GM10847 (cell line): Measurements from ENCODE around the gene LAX1.

Experiments
- POLR2A ChIP-seq: IDR thresholded peaks from 2 replicates; pipeline ENCODE4 v1.6.1; 2011; ENCODE audit not compliant: insufficient read length; ENCODE audit errors: extremely low read depth

LAX1 gene

DNA sequence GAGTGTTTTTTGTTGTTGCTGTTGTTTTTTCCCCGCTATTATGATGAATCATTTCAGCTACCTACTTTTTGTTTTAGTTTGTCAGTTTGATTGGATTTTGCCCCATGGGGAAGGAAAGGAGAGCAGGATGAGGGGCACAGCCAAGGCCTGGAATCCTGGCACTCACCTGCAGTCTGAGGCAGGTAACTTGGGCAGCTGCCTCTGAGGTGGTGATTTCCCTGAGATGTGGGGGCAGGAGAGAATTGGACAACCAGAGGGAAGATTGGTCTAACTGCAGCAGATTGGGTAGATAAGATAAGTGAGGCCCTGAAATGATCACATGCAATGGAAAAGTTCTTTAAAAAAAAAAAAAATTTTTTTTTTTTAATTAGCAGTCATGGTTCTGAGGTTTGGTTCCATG is 1.5 kb upstream of the LAX1 start:
- no peak for TF ChIP-seq POLR2A

DNA sequence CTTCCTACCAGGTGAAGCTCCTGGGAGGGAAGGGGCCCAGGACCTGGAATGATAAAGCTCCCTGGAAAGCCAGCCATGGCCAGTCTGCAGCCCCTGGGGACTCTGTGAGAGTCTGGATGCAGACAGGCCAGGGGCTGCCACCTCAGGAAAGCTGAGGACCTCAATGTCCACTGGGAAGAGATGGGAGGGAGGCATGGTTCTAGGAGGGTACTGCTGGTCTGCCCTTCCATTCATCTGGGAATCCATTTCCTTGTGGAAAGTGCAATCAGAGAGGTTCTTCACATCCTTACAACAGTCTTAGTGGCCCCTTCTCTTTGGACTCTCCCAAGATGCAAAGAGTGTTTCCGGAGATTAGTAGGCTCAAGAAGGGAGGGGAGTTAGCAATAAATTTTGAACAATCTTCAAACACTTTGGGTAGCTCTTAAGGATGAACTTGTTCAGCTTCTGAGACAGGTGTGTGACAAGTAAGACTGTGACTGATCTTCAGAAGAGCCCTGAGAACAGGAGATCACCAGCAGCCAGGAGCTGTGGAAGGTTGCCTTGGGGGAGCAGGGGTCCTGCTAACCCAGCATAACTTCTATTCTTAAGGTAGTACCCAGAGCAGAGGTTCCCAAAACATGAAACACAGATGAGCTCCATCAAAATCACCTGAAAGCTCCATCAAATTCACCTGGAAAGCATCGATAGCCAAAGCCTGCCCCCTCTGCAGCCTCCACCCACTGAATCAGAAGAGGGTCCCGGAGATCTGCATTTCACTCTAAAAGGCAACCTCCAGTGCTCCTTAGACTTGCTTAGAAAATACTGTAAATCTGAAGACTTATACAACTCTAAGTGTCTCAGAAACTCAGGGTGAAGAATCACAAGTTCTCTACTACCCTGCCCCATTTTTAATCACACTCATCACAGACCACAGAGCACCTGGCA is 616 bp upstream of the LAX1 start:
- no peak for TF ChIP-seq POLR2A

DNA sequence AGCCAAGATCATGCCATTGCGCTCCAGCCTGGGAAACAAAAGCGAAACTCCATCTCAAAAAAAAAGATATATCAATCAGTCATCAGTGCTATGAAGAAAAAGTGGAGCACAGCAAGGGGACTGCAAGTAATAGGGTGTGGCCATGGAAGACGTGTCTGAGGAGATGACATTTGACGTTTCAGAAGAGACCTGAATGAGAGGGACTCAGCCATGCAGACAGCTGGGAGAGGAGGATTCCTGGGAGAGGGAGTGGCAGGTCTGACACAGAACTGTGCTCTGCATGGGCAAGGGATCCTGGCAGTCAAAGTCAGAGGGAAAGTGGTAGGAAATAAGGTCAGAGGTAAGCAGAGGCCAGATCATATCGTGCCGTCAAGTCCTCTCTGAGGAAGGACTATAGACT is 3.3 kb downstream of the LAX1 start:
- TF ChIP-seq POLR2A = no peak

DNA sequence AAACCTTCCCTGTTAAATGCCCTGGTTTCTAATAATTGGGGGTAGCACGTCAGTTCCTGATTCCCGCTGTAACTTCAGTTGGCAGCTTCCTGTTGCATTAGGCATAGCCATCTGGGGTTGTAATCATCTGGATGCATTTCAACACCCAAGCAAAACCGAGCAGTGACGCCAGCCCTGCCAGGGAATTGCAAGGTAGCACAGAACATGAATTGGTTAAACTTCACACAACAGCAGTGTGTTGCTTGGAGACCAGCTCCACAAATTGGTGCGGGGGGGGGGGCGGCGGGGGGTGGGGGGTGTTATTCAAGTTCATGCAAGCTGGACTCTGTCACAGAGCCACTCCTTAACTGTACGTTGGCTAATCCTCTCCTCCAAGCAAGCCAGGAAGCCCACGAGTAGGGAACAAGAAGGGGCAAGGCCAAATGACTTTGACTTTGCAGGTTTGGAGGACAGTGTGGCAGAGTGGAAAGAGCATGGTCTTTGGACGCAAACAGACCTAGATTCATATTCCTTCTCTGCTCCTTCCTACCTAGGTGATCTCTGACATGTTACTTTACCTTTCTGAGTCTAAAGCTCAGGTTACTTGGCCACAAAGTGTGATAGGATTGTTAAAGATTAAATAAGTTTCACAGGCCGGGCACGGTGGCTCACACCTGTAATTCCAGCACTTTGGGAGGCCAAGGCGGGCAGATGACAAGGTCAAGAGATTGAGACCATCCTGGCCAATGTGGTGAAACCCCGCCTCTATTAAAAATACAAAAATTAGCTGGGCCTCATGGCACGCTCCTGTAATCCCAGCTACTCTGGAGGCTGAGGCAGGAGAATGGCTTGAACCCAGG is 4.7 kb downstream of the LAX1 start:
- no peak for TF ChIP-seq POLR2A

DNA sequence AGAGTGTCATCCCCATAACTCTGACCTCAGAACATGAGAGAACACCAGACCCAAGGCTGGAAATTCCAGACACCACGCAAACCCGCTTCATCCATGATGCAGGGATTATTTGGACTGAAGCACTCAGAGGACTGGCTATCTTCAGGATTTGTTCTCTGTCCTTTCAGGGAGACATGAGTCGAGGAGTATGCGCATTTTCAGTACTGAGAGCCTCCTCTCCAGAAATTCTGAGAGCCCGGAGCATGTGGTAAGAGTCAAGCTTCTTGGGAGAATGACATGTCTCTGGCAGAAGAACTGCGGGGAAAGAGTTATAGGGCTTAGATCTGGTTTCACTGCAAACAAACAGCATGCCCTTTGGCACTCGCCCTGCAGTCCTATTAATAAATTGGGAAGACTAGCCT is 6.9 kb downstream of the LAX1 start:
- no peak for TF ChIP-seq POLR2A

DNA sequence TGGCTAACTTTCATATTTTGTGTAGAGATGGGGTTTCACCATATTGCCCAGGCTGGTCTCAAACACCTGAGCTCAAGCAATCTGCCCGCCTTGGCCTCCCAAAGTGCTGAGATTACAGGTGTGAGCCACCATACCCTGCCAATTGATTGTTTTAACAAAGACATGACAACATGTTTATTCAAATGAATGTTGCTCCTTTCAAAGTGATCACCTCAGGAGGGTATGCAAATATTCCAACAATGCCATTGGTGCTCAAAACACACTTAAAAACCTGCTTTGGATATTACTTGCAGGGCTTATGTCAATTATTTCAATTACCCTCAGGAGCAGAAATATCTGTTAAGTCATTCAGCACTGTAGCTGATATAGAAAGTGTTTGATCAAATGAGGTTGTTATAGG is 7.9 kb downstream of the LAX1 start:
- TF ChIP-seq POLR2A = no peak

DNA sequence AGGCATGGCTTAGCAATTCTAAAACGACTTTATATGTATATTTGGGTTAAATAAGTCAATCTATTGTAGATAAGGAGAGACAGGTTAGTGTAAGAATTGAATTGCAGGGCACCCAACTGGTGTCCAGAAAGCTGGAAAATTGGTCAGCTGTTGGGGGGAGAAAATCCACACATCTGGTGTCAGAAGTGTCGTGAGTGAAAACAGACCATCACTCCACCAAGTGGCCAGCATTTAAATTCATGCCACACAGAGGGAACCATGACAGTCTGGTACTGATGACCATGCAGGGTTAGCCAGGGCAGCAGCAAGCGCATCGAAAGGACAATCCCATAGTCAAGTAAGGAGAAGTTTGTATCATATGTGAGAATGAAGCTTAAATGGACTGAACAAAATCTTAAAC is 11.7 kb downstream of the LAX1 start:
- TF ChIP-seq POLR2A = no peak

DNA sequence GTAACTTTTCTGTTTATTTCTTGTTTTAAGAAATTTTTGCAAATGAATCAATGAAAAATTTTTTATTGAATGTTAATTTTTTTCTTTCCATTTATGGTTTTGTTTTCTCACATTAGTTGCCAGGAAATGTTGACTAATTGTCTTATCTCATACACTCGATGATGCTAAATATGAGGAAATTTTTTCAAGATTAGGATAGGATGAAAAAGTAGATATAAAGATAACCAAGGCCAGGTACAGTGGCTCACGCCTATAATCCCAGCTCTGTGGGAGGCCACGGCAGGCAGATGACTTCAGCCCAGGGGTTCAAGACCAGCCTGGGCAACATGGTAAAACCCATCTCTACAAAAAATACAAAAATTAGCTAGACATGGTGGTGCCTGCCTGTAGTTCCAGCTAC is 12.6 kb downstream of the LAX1 start:
- TF ChIP-seq POLR2A = no peak

DNA sequence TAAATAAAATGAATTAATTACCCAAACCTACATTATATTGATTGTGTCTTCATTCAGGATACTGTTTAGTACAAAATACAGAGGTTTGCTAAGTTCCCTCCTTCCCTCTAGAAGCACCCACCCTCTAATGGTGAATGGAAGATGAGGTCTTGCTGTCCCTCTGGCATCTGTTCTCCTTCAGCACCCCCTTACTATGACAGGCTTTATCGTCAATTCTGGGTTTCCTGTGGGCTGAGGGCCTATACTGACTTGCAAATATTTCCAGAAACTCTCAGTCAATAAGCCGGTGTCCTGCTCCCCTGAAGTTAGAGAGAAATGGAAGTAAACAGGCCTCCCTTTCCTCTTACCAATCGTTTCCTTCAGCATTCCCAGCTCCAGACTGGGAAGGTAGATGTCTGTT is 13.2 kb downstream of the LAX1 start:
- no peak for TF ChIP-seq POLR2A

DNA sequence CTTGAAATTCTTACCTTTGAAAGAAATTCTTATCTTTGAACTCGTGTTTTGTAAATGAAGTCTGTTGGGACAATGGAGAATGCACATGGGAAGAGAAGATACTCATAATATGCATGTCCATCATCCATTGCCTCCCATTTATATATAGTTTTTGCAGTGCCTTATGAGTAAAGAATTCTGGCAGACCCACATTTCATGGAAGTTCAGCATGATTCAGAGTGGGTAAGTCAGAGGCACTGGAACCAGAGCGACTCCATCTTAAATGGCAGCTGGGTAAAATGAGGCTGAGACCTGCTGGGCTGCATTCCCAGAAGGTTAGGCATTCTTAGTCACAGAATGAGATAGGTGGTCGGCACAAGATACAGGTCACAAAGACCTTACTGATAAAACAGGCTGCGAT is 13.8 kb downstream of the LAX1 start:
- TF ChIP-seq POLR2A = no peak

DNA sequence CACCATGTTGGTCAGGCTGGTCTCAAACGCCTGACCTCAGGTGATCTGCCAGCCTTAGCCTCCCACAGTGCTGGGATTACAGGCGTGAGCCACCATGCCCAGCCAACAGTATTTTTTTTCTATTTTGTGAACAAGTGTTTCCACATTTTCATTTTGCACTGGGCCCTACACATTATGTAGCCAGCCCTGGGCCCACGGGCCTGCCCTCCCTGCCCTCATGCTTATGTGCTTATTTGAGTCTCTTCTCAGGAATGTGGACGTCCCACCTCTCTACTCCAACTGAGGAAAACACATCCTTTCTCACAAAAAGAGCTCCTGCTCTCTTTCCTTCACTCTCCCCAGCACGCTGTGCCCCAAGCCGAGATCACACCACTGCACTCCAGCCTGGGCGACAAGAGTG is 17.0 kb downstream of the LAX1 start:
- TF ChIP-seq POLR2A = no peak

DNA sequence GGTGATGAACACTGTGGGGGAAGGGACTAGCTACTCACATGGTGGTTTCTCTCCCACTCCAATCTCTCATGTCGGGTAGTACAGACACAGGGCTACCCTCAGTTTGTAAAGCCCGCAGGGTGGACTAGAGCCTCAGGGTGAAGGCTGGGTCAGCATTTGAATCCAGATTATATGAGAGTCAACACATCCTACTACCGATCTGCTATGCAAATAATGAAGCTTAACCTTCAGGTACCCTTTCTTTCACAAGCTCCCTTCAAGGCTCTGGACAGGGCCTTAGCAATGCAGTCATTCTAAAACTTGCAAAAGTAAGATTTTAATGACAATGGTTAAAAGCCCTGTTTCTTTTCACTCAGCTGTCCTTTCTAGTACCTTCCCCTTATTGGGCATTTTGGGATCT is 25.0 kb downstream of the LAX1 start:
- TF ChIP-seq POLR2A = no peak

DNA sequence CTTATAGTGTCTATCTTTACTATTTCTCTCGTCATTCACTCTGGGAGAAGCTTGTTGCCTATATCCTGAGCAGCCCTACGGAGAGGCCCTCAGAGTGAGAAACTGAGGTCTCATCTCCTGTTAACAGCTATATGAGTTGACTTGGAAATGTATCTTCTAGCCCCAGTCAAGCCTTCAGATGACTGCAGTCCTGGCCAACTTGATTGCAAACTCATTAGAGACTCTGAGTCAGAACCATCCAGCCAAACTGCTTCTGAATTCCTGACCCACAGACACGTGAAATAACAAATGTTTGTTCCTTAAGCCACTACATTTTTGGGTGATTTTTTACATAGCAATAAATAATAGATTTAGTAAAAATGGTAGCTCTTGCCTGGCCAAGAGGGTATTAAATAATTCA is 26.5 kb downstream of the LAX1 start:
- TF ChIP-seq POLR2A = no peak

DNA sequence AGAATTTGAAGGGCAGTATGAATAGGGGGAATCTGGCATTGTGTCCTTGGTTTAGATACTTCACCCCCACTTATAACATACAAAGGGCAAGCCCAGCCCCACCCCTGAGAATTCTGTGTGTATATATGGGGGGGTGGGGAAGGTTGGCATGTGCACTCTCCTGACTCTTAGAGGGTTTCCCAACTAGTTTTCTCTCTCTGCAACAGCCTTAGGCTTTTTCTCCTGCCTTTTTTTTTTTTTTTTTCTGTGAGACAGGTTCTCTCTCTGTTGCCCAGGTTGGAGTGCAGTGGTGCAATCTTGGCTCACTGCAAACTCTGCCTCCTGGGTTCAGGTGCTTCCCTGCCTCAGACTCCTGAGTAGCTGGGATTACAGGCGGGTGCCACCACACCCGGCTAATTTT is 27.5 kb downstream of the LAX1 start:
- TF ChIP-seq POLR2A = no peak

DNA sequence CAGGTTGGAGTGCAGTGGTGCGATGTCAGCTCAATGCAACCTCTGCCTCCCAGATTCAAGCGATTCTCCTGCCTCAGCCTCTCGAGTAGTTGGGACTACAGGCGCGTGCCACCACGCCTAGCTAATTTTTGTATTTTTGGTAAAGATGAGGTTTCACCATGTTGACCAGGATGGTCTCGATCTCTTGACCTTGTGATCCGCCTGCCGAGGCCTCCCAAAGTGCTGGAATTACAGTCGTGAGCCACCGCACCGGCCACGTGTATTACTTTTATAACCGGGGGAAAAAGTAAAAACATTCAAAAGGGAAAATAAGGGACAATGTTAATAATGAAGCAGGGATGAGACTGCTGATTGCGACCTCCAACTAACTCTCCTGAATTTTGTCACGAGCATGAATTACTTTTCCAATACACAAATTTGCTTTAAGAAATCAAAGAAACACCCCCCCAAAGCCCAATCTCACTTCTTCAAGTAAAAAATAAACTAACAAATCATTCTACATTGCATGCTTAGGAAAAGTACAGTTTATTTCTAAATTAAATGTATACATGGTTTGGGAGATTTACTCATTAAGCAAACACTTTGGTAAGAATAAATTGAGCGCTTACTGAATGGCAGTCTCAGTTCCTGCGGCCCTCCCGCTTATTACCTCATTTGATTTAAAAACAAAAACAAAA is 29.9 kb downstream of the LAX1 start:
- TF ChIP-seq POLR2A = no peak
